Measurements from ENCODE around the gene JUN.
A peak's percentile ranks its signal among the peaks of the same experiment; 100 is the strongest.

Gene JUN

DNA sequence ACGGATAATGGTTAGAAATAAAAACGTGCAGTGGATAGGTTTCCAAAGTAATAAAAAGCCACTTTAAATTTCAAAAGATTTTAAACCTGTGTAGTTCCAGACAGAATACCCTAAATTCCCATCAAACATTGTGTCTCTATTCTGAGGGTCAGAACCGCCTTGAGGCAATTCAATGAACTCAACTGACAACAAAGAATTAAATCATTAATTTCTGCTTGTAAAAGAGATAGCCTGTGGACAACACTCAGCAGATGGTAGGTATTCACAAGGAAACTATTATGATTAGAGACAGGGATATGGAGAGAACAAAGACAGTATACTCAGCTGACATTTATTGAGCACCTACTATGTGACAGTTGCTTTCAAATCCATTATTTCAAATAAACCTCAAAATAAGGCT is 35.1 kb upstream of the JUN start:
- no peaks in the 10 kb centered on the region for H3K79me2 ChIP-seq (ENCODE audit: insufficient read depth, low read depth)
- H2AFZ ChIP-seq (ENCODE audit: low read depth), result no peak overlapping the region
- no peak overlapping the region for H3K27ac ChIP-seq
- H3K4me3 ChIP-seq (IDR thresholded peaks at IDR 0.05; ENCODE audit: insufficient read depth, low read depth, low read length), result no peak overlapping the region
- TF ChIP-seq, protein P1, sequence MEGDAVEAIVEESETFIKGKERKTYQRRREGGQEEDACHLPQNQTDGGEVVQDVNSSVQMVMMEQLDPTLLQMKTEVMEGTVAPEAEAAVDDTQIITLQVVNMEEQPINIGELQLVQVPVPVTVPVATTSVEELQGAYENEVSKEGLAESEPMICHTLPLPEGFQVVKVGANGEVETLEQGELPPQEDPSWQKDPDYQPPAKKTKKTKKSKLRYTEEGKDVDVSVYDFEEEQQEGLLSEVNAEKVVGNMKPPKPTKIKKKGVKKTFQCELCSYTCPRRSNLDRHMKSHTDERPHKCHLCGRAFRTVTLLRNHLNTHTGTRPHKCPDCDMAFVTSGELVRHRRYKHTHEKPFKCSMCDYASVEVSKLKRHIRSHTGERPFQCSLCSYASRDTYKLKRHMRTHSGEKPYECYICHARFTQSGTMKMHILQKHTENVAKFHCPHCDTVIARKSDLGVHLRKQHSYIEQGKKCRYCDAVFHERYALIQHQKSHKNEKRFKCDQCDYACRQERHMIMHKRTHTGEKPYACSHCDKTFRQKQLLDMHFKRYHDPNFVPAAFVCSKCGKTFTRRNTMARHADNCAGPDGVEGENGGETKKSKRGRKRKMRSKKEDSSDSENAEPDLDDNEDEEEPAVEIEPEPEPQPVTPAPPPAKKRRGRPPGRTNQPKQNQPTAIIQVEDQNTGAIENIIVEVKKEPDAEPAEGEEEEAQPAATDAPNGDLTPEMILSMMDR (conservative IDR thresholded peaks at IDR 0.05; ENCODE audit: low read depth, low read length), result no peak
- no peaks in the 10 kb centered on the region for H4K20me1 ChIP-seq (ENCODE audit: insufficient read depth)
- H3K9ac ChIP-seq, result no peak overlapping the region
- no peak overlapping the region for H3K4me2 ChIP-seq
- peaks cover 11% of the 10 kb centered on the region for H3K4me1 ChIP-seq (ENCODE audit: low read depth, poor library complexity, severe bottlenecking)
- no peaks in the 10 kb centered on the region for H3K27me3 ChIP-seq (ENCODE audit: insufficient read depth, low read depth)
- H3K36me3 ChIP-seq (ENCODE audit: insufficient read depth), result no peaks in the 10 kb centered on the region

DNA sequence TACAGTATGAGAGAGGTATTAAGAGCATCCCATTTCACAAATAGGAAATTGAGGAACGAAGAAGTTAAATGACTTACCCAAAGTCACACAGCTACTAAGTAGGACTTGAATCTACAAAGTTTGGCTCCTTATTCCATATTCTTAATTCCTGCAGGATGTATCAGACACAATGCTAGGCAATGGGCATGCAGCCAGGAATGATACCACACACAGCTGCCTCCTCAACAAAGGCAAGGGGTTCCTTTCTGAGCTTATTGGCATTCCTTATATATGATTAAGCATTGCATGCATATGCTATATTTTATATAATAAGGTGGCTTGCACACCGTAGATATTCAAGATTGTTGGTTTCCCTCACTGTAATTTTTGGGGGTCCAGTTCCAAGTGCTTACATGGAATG is 34.2 kb upstream of the JUN start:
- H3K4me3 ChIP-seq (IDR thresholded peaks at IDR 0.05; ENCODE audit: insufficient read depth, low read depth, low read length), result no peak overlapping the region
- H3K27ac ChIP-seq, result no peak overlapping the region
- no peaks in the 10 kb centered on the region for H3K27me3 ChIP-seq (ENCODE audit: insufficient read depth, low read depth)
- H3K9ac ChIP-seq, result no peak overlapping the region
- H3K79me2 ChIP-seq (ENCODE audit: insufficient read depth, low read depth), result no peaks in the 10 kb centered on the region
- no peaks in the 10 kb centered on the region for H3K36me3 ChIP-seq (ENCODE audit: insufficient read depth)
- H4K20me1 ChIP-seq (ENCODE audit: insufficient read depth), result no peaks in the 10 kb centered on the region
- no peak overlapping the region for H2AFZ ChIP-seq (ENCODE audit: low read depth)
- peaks cover 11% of the 10 kb centered on the region for H3K4me1 ChIP-seq (ENCODE audit: low read depth, poor library complexity, severe bottlenecking)
- H3K4me2 ChIP-seq, result no peak overlapping the region
- TF ChIP-seq, protein P1 (conservative IDR thresholded peaks at IDR 0.05; ENCODE audit: low read depth, low read length), result no peak

DNA sequence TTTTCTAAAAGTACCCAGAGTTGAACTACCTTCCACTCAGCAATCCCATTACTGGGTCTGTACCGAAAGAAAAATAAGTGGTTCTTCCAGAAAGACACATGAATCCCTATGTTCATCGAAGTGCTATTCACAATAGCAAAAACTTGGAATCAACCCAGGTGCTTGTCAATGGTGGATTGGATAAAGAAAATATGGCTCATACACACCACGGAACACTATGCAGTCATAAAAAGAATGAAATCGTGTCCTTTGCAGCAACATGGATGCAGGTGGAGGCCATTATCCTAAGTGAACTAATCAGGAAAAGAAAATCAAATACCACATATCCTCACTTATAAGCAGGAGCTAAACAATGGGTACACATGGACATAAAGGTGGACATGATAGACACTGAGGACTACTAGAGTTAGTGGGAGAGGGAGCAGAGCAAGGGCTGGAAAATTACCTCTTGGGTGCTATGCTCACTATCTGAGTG is 32.9 kb upstream of the JUN start:
- Histone ChIP-seq H3K4me3 (IDR thresholded peaks at IDR 0.05; ENCODE audit: insufficient read depth, low read depth, low read length) (no peak overlapping the region), H3K79me2 (ENCODE audit: insufficient read depth, low read depth) (no peaks in the 10 kb centered on the region), H3K9ac (peak overlapping the region; percentile 76), H3K27me3 (ENCODE audit: insufficient read depth, low read depth) (no peaks in the 10 kb centered on the region), H3K4me1 (ENCODE audit: low read depth, poor library complexity, severe bottlenecking) (peaks cover 11% of the 10 kb centered on the region), H2AFZ (ENCODE audit: low read depth) (peak overlapping the region; percentile 58), H3K27ac (peak overlapping the region; percentile 80), H3K36me3 (ENCODE audit: insufficient read depth) (no peaks in the 10 kb centered on the region), H3K4me2 (peak overlapping the region; percentile 67), H4K20me1 (ENCODE audit: insufficient read depth) (no peaks in the 10 kb centered on the region)
- TF ChIP-seq, protein P1 (conservative IDR thresholded peaks at IDR 0.05; ENCODE audit: low read depth, low read length), result no peak

DNA sequence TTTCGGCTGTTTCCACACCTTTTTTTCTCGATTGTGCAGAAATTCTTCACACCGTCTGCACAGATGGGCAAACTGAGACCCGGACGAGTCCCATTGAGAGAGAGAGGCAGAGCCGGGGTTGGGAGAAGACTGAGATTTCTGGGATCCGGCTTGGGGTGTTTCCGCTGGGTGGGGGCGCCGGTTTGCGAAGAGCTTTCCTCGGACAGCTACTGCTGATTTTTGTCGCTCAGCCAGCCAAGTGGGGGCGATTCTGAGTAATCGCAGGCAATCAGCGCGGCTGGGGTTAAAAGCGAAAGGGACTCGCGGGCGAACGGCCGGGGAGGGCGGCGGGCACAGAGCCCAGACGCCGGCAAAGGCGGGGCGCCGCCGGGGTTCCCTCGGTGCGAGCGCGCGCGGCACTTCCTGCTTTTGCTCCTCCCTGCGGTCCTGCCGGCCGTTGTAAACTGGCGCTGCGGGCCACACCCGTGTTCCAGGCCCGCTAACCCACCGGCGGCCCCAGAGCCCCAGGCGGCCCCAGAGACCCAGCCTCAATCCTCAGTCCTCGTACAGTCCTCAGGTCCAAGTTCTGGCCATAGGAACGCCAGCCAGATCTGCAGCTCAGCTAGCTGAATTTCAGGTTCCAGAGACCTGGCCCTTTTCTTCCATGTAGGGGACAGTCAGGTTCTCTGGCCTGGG is 32.4 kb upstream of the JUN start:
- Histone ChIP-seq H3K27ac (peak overlapping the region; percentile 80), H3K36me3 (ENCODE audit: insufficient read depth) (no peaks in the 10 kb centered on the region), H4K20me1 (ENCODE audit: insufficient read depth) (no peaks in the 10 kb centered on the region), H2AFZ (ENCODE audit: low read depth) (peak overlapping the region; percentile 58), H3K79me2 (ENCODE audit: insufficient read depth, low read depth) (no peaks in the 10 kb centered on the region), H3K4me2 (peak overlapping the region; percentile 67), H3K4me3 (IDR thresholded peaks at IDR 0.05; ENCODE audit: insufficient read depth, low read depth, low read length) (no peak overlapping the region), H3K9ac (peak overlapping the region; percentile 76), H3K27me3 (ENCODE audit: insufficient read depth, low read depth) (no peaks in the 10 kb centered on the region), H3K4me1 (ENCODE audit: low read depth, poor library complexity, severe bottlenecking) (peaks cover 11% of the 10 kb centered on the region)
- TF ChIP-seq, protein P1 (conservative IDR thresholded peaks at IDR 0.05; ENCODE audit: low read depth, low read length), result no peak

All from KMS-11 (cell line).